Adrenal gland (tissue), 5 donors: ENCODE measurements around the gene SV2A.

ENCODE experiments used
- POLR2A ChIP-seq, 2 donors: fragments of 450-650 bp; IDR thresholded peaks; one replicate each; pipeline ENCODE4 v1.6.1; 2017; ENCODE audit warnings: antibody characterized with exemption in 2 of 2, mild to moderate bottlenecking in 2 of 2, moderate library complexity in 1 of 2
- TF ChIP-seq, protein P1 (sequence below), 6 experiments: fragments of 450-650 bp in 4 of 6; fragments of 200-600 bp in 2 of 6; sonication (generic) in 1 of 6; IDR thresholded peaks; 1 replicate in 5 of 6; 2 replicates in 1 of 6; pipeline versions ENCODE4 v1.5.1 to v1.8.0; 2016 to 2021; ENCODE audit warnings: antibody characterized with exemption in 6 of 6, mild to moderate bottlenecking in 2 of 6, moderate library complexity in 1 of 6
- donor health status: DM: no; HTN: no; CAD: no.

DNA sequence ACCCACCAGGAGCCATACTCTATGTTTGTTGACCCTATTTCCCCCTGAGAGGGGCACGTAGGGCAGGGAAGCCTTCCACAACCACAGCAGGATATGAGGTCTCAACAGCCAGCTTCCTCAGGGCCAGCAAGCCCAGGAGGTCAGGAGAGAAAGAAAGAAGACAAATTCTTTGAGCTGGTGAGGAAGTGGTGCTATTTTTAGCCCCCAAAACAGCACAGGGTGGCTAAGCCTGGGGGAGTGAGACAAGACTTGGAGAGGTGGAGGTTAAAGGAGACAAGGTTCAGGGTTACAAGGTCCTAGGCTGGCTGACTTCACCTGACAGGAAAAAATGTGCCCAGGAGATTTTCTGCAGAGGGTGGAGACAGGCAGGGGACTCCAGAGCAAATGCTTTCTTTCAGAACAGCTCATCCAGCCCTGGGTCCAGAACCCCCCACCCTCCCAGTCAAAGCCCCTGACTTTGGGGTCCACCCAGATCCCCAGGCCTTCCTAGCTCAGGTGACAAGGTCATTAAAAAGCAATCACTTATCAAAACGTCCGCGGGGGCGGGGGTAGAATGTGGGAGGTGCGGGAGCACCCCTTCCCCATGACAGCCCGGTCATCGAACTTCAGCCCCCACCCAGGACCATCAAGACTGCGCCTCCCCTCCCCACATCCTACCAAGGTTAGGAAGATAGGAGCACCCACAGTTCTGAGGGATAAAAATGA lies 1.3 kb downstream of the SV2A start:
- TF ChIP-seq, protein P1, sequence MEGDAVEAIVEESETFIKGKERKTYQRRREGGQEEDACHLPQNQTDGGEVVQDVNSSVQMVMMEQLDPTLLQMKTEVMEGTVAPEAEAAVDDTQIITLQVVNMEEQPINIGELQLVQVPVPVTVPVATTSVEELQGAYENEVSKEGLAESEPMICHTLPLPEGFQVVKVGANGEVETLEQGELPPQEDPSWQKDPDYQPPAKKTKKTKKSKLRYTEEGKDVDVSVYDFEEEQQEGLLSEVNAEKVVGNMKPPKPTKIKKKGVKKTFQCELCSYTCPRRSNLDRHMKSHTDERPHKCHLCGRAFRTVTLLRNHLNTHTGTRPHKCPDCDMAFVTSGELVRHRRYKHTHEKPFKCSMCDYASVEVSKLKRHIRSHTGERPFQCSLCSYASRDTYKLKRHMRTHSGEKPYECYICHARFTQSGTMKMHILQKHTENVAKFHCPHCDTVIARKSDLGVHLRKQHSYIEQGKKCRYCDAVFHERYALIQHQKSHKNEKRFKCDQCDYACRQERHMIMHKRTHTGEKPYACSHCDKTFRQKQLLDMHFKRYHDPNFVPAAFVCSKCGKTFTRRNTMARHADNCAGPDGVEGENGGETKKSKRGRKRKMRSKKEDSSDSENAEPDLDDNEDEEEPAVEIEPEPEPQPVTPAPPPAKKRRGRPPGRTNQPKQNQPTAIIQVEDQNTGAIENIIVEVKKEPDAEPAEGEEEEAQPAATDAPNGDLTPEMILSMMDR (IDR thresholded peaks at IDR 0.05): no peak
- no peak for TF ChIP-seq POLR2A (IDR thresholded peaks at IDR 0.05)
